GM12878 (cell line): ENCODE data around the gene EXOSC2. TPM values are rescaled to one million over a fixed set of nuclear protein-coding genes. Genes with fewer than 3 reads are reported as not detected.

Source experiments
- ATAC-seq: fragments of 200-7000 bp; cut with Tn5 transposase; 3 replicates; pipeline ENCODE4 v1.9.1; 2020; ENCODE audit warnings: mild to moderate bottlenecking, moderate library complexity
- BruUV-seq: library from RNA; stranded (reverse); fragments of 400-500 nt; replicated peaks from 2 replicates; lab custom pipeline; 2021; lab: Mats Ljungman, UMichigan
- CTCF ChIA-PET: fragments of 300-600 bp; sonication (Branson Sonifier 250); formaldehyde crosslinking; extraction: SDS; loops from one replicate; lab custom pipeline; 2021; ENCODE audit warnings: inconsistent platforms; lab: Yijun Ruan, JAX
- POLR2A ChIA-PET: fragments of 350-600 bp; formaldehyde crosslinking; extraction: SDS; loops from one replicate; lab custom pipeline; 2021; ENCODE audit warnings: inconsistent platforms; lab: Charles Lee
- RAD21 ChIA-PET: fragments of 300-600 bp; sonication (Branson Sonifier 250); formaldehyde crosslinking; loops from one replicate; lab custom pipeline; 2023; ENCODE audit warnings: antibody characterized with exemption; ENCODE audit not compliant: unreplicated experiment; lab: Charles Lee
- SMC1A ChIA-PET: fragments of 300-600 bp; sonication (Branson Sonifier 250); formaldehyde crosslinking; loops from one replicate; lab custom pipeline; 2023; ENCODE audit not compliant: unreplicated experiment, uncharacterized antibody; lab: Charles Lee
- DNase-seq: peaks from one replicate; pipeline ENCODE4 v3.0.0-alpha.2; 2011; ENCODE audit warnings: low read depth, low spot score
- FAIRE-seq: peaks from 3 replicates; lab custom pipeline; 2011; peaks lifted over from hg19 to GRCh38; lab: Jason Lieb, UNC
- H2AFZ ChIP-seq: 2 replicates; pipeline ENCODE4 v1.6.0; 2011; ENCODE audit warnings: low read depth, low read length, control low read depth; ENCODE audit not compliant: control insufficient read depth
- H3K27ac ChIP-seq: 2 replicates; pipeline ENCODE4 v1.5.1; 2011; ENCODE audit warnings: control low read depth; ENCODE audit not compliant: control insufficient read depth, insufficient read depth
- H3K27me3 ChIP-seq, 2 experiments: replicated peaks in 1 of 2; 2 replicates each; pipeline versions ENCODE4 v1.6.0 to v1.6.1; 2011; ENCODE audit warnings: low read length in 1 of 2; ENCODE audit not compliant: control insufficient read depth in 2 of 2, insufficient read depth in 2 of 2
- H3K36me3 ChIP-seq, 2 experiments: 2 replicates each; pipeline ENCODE4 v1.5.1; 2011; ENCODE audit warnings: low read length in 1 of 2; ENCODE audit not compliant: control insufficient read depth in 2 of 2, insufficient read depth in 2 of 2
- H3K4me1 ChIP-seq: 2 replicates; pipeline ENCODE4 v1.6.1; 2011; ENCODE audit warnings: mild to moderate bottlenecking, low read length, moderate library complexity, mixed read lengths; ENCODE audit not compliant: control insufficient read depth, insufficient read depth
- H3K4me2 ChIP-seq: 2 replicates; pipeline ENCODE4 v1.6.0; 2011; ENCODE audit warnings: control low read depth; ENCODE audit not compliant: control insufficient read depth, insufficient read depth
- H3K4me3 ChIP-seq: fragments of 200-600 bp; sonication (generic); 2 replicates; pipeline ENCODE4 v1.5.1; 2016
- H3K79me2 ChIP-seq: 2 replicates; pipeline ENCODE4 v1.6.0; 2011; ENCODE audit warnings: low read length; ENCODE audit not compliant: control insufficient read depth, insufficient read depth
- H3K9ac ChIP-seq: 2 replicates; pipeline ENCODE4 v1.8.0; 2011; ENCODE audit warnings: low read length, control low read depth, mixed read lengths; ENCODE audit not compliant: control insufficient read depth, insufficient read depth
- H3K9me3 ChIP-seq: replicated peaks from 3 replicates; pipeline ENCODE4 v1.5.1; 2011; ENCODE audit warnings: mild to moderate bottlenecking, low read length; ENCODE audit not compliant: control insufficient read depth, insufficient read depth
- H4K20me1 ChIP-seq: 2 replicates; pipeline ENCODE4 v1.6.0; 2011; ENCODE audit not compliant: control insufficient read depth, insufficient read depth
- FOS ChIP-seq: IDR thresholded peaks from 3 replicates; pipeline ENCODE4 v1.6.1; 2011; ENCODE audit warnings: borderline replicate concordance; ENCODE audit not compliant: insufficient read length; ENCODE audit errors: extremely low read depth
- TAF1 ChIP-seq: IDR thresholded peaks from 2 replicates; pipeline ENCODE4 v1.6.1; 2011; ENCODE audit warnings: mild to moderate bottlenecking, low read depth, low read length, borderline replicate concordance
- WGBS: methylation state at CpG from one replicate; pipeline ENCODE4 v1.1.6; 2016; ENCODE audit warnings: low lambda C conversion rate; ENCODE audit not compliant: insufficient replicate concordance, insufficient coverage; ENCODE audit errors: missing lambda C conversion rate; 5-methylcytosine and 5-hydroxymethylcytosine counted together
- in situ Hi-C: fragments of 300-500 bp; cut with MboI; formaldehyde crosslinking; loops from 9 replicates; pipeline ENCODE4 v1.14.3; 2018; ENCODE audit warnings: mixed read lengths
- intact Hi-C: fragments of 100-400 bp; cut with micrococcal nuclease; formaldehyde crosslinking; loops from one replicate; pipeline ENCODE4 v1.14.2; 2022; ENCODE audit not compliant: unreplicated experiment
- polyA plus RNA-seq, 11 experiments: library from polyadenylated mRNA; depleted of rRNA in 4 of 11; unstranded in 6 of 11; stranded (reverse) in 5 of 11; fragments of >200 nt; fragmentation: Nextera tagmentation in 4 of 11; fragmentation: Illumina TruSeq in 1 of 11; extraction: Ambion mirVana in 4 of 11; extraction: Trizol in 1 of 11; gene quantifications; 1 replicate in 1 of 11; 2 replicates in 10 of 11; pipeline versions ENCODE4 v1.2.1 to v1.2.3, GENCODE V29; 2011 to 2016; ENCODE audit warnings: inconsistent platforms in 2 of 11, missing spikeins in 2 of 11, low read depth in 1 of 11
- total RNA-seq, 4 experiments: library from RNA; depleted of rRNA in 3 of 4; stranded (reverse); fragments of >200 nt in 3 of 4; fragmentation: Illumina TruSeq in 1 of 4; extraction: Trizol in 1 of 4; gene quantifications; 2 replicates each; pipeline versions ENCODE4 v1.2.1 to v1.2.3, GENCODE V29; 2013 to 2021
- TF ChIP-seq, protein P1 (sequence below): fragments of 450-650 bp; IDR thresholded peaks from 2 replicates; pipeline ENCODE4 v1.6.1; 2017; ENCODE audit warnings: low read depth, mild to moderate bottlenecking, moderate library complexity
- TF ChIP-seq, protein P2 (sequence below): IDR thresholded peaks from 2 replicates; pipeline ENCODE4 v1.6.1; 2011; ENCODE audit warnings: borderline replicate concordance, low read depth, mild to moderate bottlenecking, moderate library complexity, mixed read lengths, low read length; ENCODE audit not compliant: insufficient read depth; ENCODE audit errors: extremely low read length
- TF ChIP-seq, protein P3 (sequence below): fragments of 450-650 bp; IDR thresholded peaks from 2 replicates; pipeline ENCODE4 v1.6.1; 2017; ENCODE audit warnings: mild to moderate bottlenecking

The EXOSC2 gene
- total and polyA plus RNA-seq, 10 of the 15 experiments (the other 5 are each of a cell fraction or from before 2014, with no cell fraction given) = 26.3 to 55.0 (median 48.0) TPM

DNA sequence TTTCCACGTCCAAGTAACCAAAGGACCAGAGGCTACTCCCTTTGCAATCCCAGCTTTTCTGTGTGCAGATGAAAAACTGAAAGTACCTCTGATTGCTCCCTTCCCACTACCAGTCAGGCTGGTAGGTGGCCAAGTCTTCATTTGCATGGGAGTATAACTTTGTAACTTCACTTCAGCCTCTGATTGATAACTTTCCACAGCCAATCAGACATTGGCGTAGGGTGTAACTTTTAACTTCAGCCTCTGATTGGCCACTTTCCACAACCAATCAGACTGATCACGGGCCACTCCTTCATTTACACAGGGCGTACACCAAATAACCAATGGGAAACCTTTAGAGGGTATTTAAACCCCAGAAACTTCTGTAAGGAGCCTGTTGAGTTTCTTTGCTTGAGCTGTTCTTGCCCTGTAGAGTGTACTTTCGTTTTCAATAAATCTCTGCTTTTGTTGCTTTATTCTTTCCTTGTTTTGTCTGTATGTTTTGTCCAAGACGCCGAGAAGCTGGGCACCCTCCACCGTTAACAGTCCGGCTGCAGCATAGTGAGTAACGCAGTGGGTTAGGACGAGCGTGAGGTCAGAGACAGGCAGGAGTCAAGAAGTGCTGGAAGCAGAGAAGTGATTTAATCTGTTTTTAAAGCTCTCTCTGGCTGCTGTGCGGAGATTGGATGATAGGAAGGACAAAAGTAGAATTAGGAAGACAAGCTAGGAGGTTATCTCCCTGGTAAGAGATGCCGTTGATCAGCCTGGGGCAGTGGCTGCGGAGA lies 3.5 kb upstream of the EXOSC2 start (continued):
- TF ChIP-seq, protein P1, sequence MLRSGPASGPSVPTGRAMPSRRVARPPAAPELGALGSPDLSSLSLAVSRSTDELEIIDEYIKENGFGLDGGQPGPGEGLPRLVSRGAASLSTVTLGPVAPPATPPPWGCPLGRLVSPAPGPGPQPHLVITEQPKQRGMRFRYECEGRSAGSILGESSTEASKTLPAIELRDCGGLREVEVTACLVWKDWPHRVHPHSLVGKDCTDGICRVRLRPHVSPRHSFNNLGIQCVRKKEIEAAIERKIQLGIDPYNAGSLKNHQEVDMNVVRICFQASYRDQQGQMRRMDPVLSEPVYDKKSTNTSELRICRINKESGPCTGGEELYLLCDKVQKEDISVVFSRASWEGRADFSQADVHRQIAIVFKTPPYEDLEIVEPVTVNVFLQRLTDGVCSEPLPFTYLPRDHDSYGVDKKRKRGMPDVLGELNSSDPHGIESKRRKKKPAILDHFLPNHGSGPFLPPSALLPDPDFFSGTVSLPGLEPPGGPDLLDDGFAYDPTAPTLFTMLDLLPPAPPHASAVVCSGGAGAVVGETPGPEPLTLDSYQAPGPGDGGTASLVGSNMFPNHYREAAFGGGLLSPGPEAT = no peak
- TF ChIP-seq, protein P2, sequence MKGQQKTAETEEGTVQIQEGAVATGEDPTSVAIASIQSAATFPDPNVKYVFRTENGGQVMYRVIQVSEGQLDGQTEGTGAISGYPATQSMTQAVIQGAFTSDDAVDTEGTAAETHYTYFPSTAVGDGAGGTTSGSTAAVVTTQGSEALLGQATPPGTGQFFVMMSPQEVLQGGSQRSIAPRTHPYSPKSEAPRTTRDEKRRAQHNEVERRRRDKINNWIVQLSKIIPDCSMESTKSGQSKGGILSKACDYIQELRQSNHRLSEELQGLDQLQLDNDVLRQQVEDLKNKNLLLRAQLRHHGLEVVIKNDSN = no peak

DNA sequence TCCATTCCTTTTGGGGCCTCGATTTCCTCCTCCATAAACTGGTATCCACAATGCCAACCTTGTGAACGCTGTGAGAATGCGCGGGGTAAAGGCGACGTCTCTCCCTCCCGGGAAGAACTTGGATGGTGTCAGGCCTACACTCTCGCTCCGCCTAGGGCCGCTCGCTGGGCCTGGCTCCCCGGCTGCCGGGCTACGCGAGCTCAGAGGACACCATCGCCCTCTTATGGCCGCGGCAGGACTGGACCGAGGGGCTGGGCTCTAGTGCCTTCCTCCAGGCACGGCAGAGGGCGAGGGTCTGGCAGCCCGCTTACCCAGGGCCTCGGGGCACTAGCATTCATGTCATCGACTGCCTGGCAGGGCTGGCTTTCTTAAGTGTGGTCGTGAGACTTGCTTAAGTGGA lies 1.3 kb upstream of the EXOSC2 start:
- H3K9me3 ChIP-seq = no peaks in the 10 kb centered on the region
- intact Hi-C loops = no loop called here
- H3K4me3 ChIP-seq = no peak overlapping the region
- H3K36me3 ChIP-seq = peaks cover 0 to 8% of the 10 kb centered on the region in 2 experiments
- TF ChIP-seq TAF1 (no peak), FOS (no peak)
- TF ChIP-seq, protein P3, sequence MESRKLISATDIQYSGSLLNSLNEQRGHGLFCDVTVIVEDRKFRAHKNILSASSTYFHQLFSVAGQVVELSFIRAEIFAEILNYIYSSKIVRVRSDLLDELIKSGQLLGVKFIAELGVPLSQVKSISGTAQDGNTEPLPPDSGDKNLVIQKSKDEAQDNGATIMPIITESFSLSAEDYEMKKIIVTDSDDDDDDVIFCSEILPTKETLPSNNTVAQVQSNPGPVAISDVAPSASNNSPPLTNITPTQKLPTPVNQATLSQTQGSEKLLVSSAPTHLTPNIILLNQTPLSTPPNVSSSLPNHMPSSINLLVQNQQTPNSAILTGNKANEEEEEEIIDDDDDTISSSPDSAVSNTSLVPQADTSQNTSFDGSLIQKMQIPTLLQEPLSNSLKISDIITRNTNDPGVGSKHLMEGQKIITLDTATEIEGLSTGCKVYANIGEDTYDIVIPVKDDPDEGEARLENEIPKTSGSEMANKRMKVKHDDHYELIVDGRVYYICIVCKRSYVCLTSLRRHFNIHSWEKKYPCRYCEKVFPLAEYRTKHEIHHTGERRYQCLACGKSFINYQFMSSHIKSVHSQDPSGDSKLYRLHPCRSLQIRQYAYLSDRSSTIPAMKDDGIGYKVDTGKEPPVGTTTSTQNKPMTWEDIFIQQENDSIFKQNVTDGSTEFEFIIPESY = peak; percentile 93
- no peak for DNase-seq
- H3K4me1 ChIP-seq = peaks cover 4% of the 10 kb centered on the region
- H3K4me2 ChIP-seq = no peak overlapping the region
- H2AFZ ChIP-seq = no peak overlapping the region
- H3K9ac ChIP-seq = no peak overlapping the region
- peaks cover 35% of the 10 kb centered on the region for H3K79me2 ChIP-seq
- ChIA-PET POLR2A (no interaction called here), CTCF (interaction anchor here (1.2 to 5.1 kb wide), 5 partner anchors 8 to 173 kb away, joined by 7 to 47 read pairs (median 24); no protein-coding TSS in a partner anchor), SMC1A (interaction anchor here (1.2 to 1.5 kb wide), 4 partner anchors 10 to 174 kb away, joined by 3 to 6 read pairs (median 4); partner anchors contain the start of gene FUBP3), RAD21 (interaction anchor here (0.9 to 1.1 kb wide), 2 partner anchors 9 to 74 kb away, joined by 3 read pairs; no protein-coding TSS in a partner anchor)
- 84% methylated on average over 25 of the region's 25 CpGs for WGBS
- no peak overlapping the region for H3K27ac ChIP-seq
- no peak for FAIRE-seq
- in situ Hi-C loops = no loop called here
- no peaks in the 10 kb centered on the region for H4K20me1 ChIP-seq
- ATAC-seq = no peak
- H3K27me3 ChIP-seq = no peaks in the 10 kb centered on the region
- BruUV-seq = no TSS peak
